GM20431 (cell line): ENCODE measurements around the gene TMEM183A.
"Not testable (repeated sequence)": the region's sequence is repeated elsewhere in the genome, so short reads cannot be mapped to it uniquely, and the experiment has no call there.

Experiments
- in situ Hi-C: fragments of 300-500 bp; cut with MseI, MboI; formaldehyde crosslinking; loops from one replicate; pipeline ENCODE4 v1.15.0; 2020; ENCODE audit warnings: low sequenced_read_pairs; ENCODE audit not compliant: unreplicated experiment

Gene TMEM183A

DNA sequence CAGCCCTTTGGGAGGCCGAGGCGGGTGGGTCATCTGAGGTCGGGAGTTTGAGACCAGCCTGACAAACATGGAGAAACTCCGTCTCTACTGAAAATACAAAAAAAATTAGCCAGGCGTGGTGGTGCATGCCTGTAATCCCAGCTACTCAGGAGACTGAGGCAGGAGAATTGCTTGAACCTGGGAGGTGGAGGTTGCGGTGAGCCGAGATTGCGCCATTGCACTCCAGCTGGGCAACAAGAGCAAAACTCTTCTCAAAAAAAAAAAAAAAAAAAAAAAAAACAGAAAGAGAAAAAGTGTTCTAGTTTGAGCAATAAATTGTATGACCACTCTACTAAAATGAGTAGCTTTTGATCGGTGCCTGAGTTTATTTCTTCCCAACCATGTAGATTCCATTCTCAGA lies 21.1 kb upstream of the TMEM183A start:
- in situ Hi-C loops, result not testable (repeated sequence)

DNA sequence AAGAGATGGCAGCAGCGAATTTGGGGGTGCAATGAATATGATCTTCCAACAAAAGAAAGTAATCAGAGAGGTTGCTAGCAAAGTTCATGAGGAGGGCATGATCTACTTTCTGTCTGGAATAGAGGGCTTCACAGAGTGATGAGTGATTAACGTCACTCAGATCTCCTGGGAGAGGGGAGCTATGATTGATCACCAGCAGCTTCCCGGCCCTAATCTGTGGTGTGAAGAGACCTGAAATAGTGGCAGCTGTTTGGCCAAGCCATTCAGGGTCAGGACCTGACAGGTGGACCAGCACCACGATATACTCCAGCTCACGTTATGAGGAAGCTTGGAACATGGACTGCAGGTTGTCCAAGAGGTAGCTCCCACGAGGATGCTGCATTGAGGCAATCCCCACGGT lies 19.9 kb upstream of the TMEM183A start:
- in situ Hi-C loops, result no loop called here

DNA sequence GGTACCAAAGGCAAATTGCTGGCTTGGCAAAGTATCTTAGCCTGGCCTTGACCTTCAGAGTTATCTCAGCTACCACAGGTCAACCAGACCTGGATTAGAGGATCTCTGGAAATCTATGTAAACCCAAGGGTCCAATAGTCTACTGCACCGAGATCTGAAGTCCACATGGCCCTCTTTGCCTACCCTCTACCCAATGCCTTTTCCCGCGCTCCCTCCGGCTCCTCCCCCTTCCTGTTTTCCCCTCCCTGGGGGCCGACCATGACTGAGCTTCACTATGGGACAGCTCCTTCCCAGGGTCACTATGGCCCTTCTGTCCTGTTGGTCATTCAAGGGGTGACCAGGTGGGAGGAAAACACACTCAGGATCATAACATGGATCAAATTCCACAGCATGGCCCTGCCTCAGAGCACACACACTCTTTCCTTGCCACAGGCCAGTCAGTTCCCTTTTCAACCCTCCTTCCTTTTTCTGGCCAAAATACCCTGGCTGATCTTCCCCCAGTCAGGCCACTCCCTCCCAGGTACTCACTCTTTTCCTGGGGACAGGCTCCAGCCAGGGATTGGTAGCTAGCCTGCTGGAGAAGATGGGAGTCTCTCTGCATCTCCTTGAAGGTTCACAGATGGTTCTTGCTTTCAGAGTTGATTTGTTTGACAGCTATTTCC lies 19.1 kb upstream of the TMEM183A start:
- in situ Hi-C loops, result no loop called here

DNA sequence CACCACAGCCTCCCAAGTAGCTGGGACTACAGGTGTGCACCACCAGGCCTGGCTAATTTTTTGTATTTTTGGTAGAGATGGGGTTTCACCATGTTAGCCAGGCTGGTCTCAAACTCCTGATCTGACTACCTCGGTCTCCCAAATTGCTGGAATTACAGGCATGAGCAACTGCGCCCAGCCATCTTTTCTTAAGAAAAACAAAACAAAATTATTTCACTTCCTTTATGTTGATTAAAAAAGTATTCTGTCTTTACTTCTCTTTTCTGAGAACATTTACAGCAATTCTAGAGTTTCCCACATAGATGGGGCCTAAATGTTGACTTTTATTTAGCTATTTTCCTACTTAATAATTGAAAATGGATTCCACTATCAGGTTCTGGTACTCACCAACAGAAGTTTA lies 17.3 kb upstream of the TMEM183A start:
- in situ Hi-C loops, result no loop called here

DNA sequence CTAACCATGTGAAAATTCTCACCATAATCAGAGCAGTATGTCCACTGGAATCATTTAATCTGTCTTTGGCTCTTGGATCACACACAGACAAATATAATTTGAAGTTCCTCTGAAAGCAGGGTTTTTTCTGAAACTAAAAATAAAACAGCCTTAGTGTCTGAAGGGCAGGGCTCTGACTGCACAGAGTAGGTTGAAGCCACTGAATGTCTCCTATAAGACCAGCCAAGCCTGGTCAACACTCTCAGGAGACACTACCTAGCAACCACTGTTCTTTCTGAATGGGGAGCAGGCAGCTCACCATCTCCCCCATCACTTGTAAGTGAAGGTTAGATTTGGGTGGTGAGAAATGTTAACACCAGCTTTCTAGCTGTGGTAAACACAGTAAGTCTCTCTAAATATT lies 16.1 kb upstream of the TMEM183A start:
- in situ Hi-C loops, result no loop called here

DNA sequence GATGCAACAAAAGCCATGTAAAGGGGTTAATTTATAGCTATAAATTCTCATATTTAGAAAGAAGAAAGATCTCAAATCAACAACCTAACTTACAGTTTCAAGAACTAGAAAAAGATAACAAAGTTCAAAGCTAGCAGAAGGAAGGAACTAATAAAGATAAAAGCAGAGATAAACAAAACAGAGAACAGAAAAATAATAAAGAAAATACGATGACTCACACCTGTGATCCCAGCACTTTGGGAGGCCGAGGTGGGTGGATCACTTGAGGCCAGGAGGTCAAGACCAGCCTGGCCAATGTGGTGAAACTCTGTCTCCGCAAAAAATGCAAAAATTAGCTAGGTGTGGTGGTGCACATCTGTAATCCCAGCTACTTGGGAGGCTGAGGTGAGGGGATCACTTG lies 12.4 kb upstream of the TMEM183A start:
- in situ Hi-C loops, result no loop called here

DNA sequence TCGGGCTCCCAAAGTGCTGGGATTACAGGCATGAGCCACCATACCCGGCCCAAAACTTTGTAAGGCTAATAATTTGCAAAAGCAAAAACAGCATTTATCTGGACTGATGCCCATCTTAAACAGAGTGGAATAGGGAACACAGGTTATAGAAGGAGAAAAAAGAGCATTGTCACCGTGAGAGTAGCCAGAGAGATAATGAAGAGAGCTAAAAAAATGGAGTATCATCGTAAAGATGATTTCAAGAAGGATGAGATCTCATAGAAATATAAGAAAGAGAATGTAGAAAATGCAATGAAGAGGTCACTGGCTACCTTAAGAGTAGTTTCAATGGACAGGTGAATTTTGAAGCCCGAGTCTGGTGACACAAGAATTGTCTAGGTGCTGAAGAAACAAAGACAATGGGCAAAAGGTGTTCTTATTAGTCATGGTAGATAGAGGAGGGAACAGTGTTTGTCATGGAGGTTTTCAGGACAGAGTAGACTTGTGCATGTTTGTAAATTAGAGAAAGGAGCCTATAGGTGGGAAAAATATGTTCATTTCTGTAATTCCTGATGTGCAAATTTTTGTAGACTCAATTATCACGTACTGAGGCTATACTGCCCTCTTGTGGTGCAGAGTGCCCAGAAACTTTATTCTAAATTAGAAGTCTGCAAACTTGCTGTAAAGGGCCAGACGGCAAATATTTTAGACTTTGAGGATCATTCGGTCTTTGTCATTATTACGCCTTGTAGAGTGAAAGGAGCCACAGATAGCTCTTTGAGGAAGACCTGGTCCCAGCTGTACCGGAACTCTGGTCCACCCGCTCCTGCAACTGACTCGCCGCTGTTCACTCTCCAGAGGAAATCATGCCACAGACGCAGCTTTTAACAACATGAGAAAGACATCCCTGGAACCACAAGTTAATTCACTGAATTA lies 8.1 kb upstream of the TMEM183A start:
- in situ Hi-C loops, result no loop called here

DNA sequence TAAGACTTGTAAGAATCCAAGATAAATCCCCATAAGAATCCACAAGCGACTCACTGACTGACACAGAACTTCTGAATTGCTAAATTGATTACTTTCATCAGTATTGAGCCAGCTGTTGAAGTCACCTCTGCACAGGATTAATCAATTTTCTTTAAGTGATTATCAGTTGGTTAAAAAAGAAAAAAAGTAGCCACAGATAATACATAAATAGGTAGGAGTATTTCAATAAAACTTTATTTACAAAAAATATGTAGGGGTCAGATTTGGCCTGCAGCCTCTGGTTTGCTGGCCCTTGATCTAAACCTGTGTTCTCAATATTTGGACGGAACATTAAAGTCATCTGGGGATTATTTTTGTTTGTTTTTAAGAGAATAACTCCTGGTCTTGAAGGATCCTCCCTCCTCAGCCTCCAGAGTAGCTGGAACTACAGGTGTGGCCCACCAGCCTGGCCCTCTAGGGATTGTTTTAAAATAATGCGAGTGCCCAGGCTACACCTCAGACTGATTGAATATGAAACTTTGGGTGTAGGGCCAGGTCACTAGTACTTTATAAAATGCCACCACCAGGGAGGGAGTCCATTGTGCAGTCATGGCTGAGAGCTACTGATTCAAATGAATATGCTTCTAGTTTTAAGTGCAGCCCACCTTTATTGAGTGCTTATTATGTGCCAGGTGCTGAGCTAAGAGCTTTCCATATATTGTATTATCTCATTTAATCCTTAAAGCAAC lies 6.8 kb upstream of the TMEM183A start:
- in situ Hi-C loops, result no loop called here

DNA sequence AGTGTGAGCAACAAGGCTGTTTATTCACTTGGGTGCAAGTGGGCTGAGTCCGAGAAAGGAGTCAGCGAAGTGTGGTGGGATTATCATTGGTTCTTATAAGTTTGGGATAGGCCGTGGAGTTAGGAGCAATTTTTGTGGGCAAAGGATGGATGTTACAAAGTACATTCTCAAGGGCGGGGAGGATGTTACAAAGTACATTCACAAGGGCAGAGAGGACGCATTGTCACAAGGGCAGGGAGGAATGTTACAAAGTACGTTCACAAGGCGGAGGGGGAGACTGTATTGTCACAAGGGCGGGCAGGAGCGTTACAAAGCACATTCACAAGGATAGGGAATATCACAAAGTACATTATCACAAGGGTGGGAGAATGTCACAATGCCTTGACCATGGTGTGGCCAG lies 5.2 kb upstream of the TMEM183A start:
- in situ Hi-C loops, result no loop called here

DNA sequence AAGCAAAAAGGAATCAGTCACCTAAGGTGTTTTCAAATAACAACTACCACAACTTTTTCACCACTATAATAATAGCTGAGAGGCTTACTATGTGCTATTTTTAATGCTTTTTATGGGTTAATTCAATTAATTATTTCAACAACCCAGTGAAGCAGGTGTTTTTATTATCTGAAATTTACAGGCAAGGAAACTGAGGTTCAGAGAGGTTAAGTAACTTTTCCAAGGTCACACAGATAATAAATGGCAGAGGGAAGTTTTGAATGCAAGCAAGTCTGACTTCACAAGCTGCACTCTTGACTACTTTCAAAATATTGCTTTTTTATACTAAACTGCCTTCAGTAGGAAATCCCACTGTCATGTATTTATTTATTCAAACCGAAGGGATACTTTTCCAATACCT lies 4.2 kb upstream of the TMEM183A start:
- in situ Hi-C loops, result no loop called here

DNA sequence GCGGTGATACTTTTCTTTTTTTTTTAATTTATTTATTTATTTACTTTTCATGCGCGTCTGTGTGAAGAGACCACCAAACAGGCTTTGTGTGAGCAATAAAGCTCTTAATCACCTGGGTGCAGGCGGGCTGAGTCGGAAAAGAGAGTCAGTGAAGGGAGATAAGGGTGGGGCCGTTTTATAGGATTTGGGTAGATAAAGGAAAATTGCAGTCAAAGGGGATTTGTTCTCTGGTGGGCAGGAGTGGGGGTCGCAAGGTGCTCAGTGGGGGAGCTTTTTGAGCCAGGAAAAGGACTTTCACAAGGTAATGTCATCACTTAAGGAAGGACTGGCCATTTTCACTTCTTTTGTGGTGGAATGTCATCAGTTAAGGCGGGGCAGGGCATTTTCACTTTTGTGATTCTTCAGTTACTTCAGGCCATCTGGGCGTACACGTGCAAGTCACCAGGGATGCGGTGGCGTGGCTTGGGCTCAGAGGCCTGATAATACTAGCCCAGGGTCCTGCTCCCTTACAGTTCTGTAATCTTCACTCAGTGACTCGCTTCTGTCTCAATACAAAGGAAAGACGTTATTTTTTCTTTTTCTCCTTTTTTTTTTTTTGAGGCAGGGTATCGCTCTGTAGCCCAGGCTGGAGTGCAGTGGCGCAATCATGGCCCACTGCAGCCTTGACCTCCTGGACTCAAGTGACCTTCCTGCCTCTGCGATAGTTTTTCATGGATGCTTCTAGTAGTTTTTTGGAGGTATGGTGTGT lies 1.6 kb upstream of the TMEM183A start:
- in situ Hi-C loops, result not testable (repeated sequence)

DNA sequence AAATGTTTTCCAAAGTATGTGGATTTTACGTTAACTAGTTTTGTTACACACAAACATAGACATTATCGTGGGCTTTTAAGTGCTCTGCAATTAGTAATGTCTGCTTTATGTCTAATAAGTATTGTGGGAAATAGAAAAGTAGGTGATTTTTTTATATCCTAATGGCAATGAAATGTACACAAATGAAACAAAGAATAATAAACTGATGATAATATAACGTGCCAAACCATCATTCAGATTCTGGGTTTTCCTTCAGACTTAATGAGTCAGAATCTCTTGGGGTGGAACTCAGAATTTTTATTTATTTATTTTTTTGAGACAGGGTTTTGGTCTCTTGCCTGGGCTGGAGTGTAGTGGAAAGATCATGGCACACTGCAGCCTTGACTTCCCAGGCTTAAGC lies 2.0 kb downstream of the TMEM183A start:
- in situ Hi-C loops, result no loop called here

DNA sequence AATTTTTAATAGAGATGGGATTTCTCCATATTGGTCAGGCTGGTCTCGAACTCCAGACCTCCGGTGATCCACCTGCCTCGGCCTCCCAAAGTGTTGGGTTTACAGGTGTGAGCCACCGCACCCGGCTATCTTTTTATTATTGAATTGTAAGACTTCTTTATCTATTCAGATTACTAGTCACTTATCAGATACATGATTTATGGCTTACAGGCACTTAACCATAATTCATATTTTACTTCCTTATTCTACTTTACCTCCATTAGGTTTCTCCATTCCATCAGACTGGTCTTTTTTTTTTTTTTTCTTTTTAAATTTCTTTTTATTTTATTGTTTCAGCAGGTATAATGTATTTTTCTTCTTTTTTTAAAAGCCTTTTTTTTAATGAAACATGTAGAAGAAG lies 4.4 kb downstream of the TMEM183A start:
- in situ Hi-C loops, result no loop called here

DNA sequence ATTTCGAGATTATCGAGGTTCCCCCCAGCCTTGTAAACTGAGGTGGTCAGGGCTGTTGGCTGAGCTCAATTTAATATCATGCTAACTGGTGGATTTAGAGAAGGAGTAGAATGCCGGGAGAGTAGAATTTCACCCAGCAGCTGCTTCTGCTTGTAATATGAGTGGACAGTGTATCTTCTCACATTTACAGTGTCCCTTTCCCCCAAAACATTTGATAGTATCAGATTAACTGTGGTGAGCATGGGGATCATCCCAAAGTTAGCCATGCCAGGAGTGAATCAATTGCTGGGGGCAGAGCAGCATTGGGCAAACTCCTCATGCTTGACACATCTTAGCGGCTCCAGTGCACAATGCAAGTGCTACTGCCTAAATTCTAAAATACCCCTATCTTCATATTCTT lies 9.9 kb downstream of the TMEM183A start:
- in situ Hi-C loops, result no loop called here

DNA sequence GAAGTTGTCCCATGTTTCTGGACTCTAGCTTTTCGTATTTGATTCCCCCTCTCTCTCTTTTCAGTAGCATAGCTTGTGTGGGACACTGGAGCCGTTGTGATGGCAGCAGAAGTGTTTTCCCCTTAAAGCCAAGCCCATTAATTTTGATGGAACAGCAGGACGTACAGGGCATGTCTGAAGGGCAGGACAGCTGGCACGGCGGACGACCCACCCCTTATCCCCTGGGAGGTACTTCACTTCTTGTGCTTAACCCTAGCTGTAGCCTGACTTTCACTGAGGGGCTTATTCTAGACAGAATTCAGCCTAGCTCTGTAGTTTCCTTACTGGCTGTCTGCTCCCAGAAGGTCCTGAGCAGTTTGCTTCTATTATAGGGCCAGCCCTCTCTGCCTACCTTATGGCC lies 10.5 kb downstream of the TMEM183A start:
- in situ Hi-C loops, result no loop called here

DNA sequence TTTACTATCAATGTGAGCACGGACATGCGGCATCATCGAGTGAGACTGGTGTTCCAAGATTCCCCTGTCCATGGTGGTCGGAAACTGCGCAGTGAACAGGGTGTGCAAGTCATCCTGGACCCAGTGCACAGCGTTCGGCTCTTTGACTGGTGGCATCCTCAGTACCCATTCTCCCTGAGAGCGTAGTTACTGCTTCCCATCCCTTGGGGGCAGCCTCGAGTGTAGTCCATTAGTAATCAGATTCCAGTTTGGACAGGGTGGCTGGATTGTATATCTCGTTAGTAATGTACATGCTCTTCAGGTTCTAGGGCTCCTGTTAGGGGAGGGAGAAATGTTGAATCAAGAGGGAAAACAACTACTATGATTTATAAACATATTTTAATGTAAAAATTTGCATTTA lies 15.7 kb downstream of the TMEM183A start:
- in situ Hi-C loops, result not testable (repeated sequence)

DNA sequence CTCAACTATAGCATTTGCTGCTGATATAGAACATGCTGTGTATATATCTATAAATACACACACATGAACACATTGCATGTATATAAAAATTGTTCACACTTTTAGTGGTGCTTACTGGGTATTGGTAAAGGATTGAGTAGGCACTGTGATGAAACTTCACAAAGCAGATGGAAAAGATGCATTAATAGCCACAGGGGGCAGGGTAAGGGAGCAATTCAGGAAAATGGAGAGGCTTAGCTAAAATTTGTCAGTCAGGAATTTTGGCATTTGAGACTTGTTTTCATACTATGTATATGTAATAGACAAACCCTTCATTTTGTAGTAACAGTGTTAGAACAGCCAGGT lies 18.5 kb downstream of the TMEM183A start:
- in situ Hi-C loops, result no loop called here

DNA sequence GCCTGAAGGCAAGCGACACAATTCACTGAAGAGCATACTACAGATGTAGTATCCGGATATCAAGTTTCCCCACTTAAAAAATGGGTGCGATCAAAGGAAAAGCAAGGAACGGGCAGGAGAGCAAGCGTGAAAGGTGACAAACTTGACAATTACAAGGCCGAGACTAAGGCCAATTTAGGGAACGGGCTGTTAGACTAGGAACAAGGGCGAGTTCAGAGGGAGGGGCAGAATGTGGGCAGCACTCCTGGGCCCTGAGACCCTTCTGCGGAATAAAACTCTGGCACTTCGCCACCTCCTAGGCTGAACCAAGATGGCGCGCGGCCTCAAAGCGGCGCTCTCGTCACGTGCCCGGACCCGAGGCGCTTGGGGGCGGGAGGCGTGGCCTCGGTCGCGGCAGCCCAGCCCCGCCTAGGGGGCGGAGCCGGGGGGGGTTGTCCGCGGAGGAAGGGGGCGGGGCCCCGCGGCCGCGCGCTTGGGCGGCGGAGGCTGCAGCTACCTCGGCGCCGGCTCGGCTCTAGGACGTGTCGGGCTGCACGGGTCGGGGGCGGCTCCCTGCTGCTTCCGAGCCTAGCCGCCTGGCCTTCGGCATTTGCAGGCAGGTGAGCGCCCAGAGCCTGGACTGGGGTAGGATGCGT lies 19.0 kb downstream of the TMEM183A start, which contains the start of gene PPFIA4:
Gene PPFIA4, plus strand, starts transcription at position 461 of the 635 bp plus-strand sequence. CDS start 12,518 bp downstream, outside the sequence.
- in situ Hi-C loops, result no loop called here

DNA sequence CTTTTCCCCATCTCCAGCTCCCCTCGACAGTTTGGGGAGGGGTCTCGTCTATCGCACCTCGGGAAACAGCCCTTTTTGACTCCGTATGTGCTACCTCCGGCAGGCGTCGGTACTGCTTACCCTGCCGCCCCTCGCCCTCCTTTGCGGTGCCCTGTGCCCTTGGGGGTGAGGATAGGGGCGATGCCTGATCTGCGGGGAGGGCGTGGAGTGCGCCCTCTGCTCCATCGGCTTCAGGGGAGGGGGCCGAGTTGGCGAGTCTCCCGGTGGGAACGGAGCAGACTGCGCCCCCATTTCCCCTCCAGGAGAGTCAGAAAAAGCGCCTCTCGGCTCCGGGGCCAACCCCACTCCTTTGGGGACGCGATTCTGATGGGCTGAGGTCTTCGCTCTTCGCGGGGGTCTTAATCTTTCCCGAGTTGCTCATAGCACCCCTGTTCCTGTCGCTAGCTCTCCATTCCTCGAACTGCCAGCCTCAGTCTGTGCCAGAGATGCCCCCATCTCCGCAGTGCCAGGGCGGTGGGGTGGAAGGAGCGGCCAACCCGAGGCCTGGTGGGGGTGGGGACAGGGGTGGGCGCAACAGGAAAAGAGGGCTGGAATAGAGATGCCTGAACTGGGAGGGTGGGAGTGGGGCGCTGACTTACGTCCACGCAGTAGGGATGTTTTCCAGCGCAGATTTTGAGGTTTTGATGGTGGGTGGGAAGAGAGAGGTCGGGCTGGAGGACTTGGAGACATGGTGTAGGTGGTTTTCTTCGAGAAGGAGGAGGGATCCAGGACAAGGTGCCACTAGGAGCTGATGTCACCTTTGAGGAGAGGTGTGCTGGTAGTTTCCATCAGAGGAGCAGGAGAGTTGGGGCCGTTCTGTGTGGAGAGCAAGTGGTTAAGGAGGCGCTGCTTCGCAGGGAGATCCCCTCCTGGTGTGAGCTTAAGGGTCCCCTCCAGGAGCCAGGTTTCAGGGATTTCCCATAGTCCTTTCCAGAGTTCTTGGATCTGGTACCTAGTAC lies 19.8 kb downstream of the TMEM183A start:
- in situ Hi-C loops, result no loop called here
